Measurements from ENCODE around the gene NUP88. TPM values are rescaled to one million over a fixed set of nuclear protein-coding genes. Genes with fewer than 3 reads are reported as not detected.

NUP88 gene
- total RNA-seq, 1 experiment from 2014 or later: 93.2 TPM

DNA sequence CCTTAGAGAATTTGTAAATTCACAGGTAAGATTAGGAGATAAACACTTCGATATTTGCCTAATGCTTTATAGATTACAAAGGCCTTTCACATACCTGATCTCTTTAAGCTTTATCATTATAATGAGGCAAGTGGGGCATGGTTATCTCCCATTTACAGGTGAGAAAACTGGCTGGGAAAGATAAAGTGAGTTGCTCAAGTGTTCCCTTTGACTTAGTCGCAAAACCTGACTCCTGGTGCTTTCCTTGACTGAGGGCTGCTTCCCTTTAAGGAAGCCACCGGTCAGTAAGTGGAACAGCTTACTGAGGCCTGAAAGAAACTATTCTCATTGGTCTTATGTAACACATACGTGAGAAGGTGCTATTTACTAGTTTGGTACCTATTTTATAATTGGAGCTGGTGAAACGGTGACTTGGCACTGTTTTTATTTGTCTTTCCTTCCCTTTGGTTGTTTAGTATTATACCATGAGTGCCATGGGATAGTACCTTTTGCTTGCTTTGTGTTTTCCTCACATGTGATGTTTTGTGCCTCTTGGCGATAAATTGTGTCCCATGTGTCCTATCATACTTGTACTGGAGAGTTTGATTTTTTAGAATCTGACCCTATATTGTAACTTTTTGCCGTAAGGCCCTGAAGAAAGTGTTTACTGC is 57.2 kb downstream of the NUP88 start (continued):
- TF ChIP-seq, protein P1, sequence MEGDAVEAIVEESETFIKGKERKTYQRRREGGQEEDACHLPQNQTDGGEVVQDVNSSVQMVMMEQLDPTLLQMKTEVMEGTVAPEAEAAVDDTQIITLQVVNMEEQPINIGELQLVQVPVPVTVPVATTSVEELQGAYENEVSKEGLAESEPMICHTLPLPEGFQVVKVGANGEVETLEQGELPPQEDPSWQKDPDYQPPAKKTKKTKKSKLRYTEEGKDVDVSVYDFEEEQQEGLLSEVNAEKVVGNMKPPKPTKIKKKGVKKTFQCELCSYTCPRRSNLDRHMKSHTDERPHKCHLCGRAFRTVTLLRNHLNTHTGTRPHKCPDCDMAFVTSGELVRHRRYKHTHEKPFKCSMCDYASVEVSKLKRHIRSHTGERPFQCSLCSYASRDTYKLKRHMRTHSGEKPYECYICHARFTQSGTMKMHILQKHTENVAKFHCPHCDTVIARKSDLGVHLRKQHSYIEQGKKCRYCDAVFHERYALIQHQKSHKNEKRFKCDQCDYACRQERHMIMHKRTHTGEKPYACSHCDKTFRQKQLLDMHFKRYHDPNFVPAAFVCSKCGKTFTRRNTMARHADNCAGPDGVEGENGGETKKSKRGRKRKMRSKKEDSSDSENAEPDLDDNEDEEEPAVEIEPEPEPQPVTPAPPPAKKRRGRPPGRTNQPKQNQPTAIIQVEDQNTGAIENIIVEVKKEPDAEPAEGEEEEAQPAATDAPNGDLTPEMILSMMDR (IDR thresholded peaks at IDR 0.05 in 2 of 3, conservative IDR thresholded peaks at IDR 0.05 in 1 of 3; ENCODE audit: borderline replicate concordance in 1 of 3, insufficient read depth in 1 of 3, low read depth in 2 of 3, low read length in 2 of 3): no peak
- TF ChIP-seq POLR2A (IDR thresholded peaks at IDR 0.05; ENCODE audit: borderline replicate concordance, extremely low read depth, insufficient read depth, insufficient read length): no peak
- TF ChIP-seq EZH2phosphoT487 (IDR thresholded peaks at IDR 0.05; ENCODE audit: borderline replicate concordance): no peak
- TF ChIP-seq YY1 (IDR thresholded peaks at IDR 0.05; ENCODE audit: extremely low read depth, insufficient replicate concordance, low read depth, low read length): no peak
- TF ChIP-seq JUND (IDR thresholded peaks at IDR 0.05): no peak
- no peak for TF ChIP-seq CBX3 (IDR thresholded peaks at IDR 0.05; ENCODE audit: low read depth)
- no peak for TF ChIP-seq EGR1 (IDR thresholded peaks at IDR 0.05; ENCODE audit: low read depth)

DNA sequence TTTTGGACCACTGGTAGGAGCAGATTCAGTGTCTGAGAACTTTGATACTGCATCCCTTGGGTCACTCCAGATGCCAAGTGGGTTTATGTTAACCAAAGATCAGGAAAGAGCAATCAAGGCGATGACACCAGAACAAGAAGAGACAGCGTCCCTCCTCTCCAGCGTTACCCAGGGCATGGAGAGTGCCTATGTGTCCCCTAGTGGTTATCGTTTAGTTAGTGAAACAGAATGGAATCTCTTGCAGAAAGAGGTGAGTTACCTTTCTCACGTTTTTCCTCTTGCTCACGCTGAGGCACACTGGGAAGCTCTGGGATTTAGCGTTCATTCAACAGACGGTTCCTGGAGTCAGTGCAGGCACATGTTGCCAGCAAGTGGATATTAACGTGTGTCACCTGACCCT is 58.0 kb downstream of the NUP88 start:
- no peaks in the 10 kb centered on the region for H3K9me2 ChIP-seq (ENCODE audit: insufficient read depth)
- H3K27ac ChIP-seq (ENCODE audit: low read depth, low read length): no peak overlapping the region
- no peaks in the 10 kb centered on the region for H3K9me3 ChIP-seq (ENCODE audit: control insufficient read depth in 1 of 2, insufficient read depth in 1 of 2, low read depth in 1 of 2, low read length in 2 of 2)
- CTCF ChIA-PET: no interaction called here
- no peak overlapping the region for H3K4me3 ChIP-seq (replicated peaks in 1 of 2; ENCODE audit: low read depth in 1 of 2, low read length in 2 of 2)
- no peaks in the 10 kb centered on the region for H3K27me3 ChIP-seq (ENCODE audit: insufficient read depth, low read length)
- H3K9ac ChIP-seq (ENCODE audit: low read length): no peak overlapping the region
- BruUV-seq (replicated peaks): no TSS peak
- no peaks in the 10 kb centered on the region for H3K4me1 ChIP-seq (ENCODE audit: control insufficient read depth in 1 of 2, insufficient read depth in 2 of 2, low read length in 2 of 2)
- DNase-seq (ENCODE audit: low read depth, low spot score): no peak
- 0 out of 2 replicates have a peak, but pooled peaks cover 4% of the 10 kb centered on the region for H3K79me2 ChIP-seq (ENCODE audit: insufficient read depth, low read length)
- RAD21 ChIA-PET (ENCODE audit: low non-redundant PET in 1 of 2, low total read pairs in 2 of 2, uncharacterized antibody in 2 of 2, unreplicated experiment in 2 of 2): no interaction called here
- POLR2A ChIA-PET: no interaction called here
- intact Hi-C loops (cut with micrococcal nuclease): no loop called here
- H2AFZ ChIP-seq (ENCODE audit: low read depth, low read length, poor library complexity, severe bottlenecking): no peak overlapping the region
- H3K4me2 ChIP-seq (ENCODE audit: low read length): no peak overlapping the region
- H4K20me1 ChIP-seq (ENCODE audit: insufficient read depth): no peaks in the 10 kb centered on the region
- peaks cover 11 to 36% of the 10 kb centered on the region in 2 experiments for H3K36me3 ChIP-seq (ENCODE audit: control insufficient read depth in 1 of 2, insufficient read depth in 2 of 2, low read length in 2 of 2)
- no peak for ATAC-seq
- TF ChIP-seq, protein P2, sequence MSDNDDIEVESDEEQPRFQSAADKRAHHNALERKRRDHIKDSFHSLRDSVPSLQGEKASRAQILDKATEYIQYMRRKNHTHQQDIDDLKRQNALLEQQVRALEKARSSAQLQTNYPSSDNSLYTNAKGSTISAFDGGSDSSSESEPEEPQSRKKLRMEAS (IDR thresholded peaks at IDR 0.05): no peak
- TF ChIP-seq RAD21 (IDR thresholded peaks at IDR 0.05; ENCODE audit: low read depth) (no peak), POLR2A (IDR thresholded peaks at IDR 0.05; ENCODE audit: borderline replicate concordance, extremely low read depth, insufficient read depth, insufficient read length) (no peak), ZFX (IDR thresholded peaks at IDR 0.05) (no peak), ELF1 (IDR thresholded peaks at IDR 0.05; ENCODE audit: borderline replicate concordance, low read depth) (no peak), SP1 (IDR thresholded peaks at IDR 0.05; ENCODE audit: low read depth) (no peak), EZH2phosphoT487 (IDR thresholded peaks at IDR 0.05; ENCODE audit: borderline replicate concordance) (no peak), TCF7L2 (IDR thresholded peaks at IDR 0.05; ENCODE audit: borderline replicate concordance, extremely low read depth, insufficient read depth, insufficient read length) (no peak), SRF (IDR thresholded peaks at IDR 0.05; ENCODE audit: low read depth) (no peak), JUND (IDR thresholded peaks at IDR 0.05) (no peak), SIN3A (IDR thresholded peaks at IDR 0.05; ENCODE audit: low read depth) (no peak), CBX3 (IDR thresholded peaks at IDR 0.05; ENCODE audit: low read depth) (no peak), ZNF274 (IDR thresholded peaks at IDR 0.05; ENCODE audit: low read depth, low read length) (no peak), EGR1 (IDR thresholded peaks at IDR 0.05; ENCODE audit: low read depth) (no peak)
- TF ChIP-seq, protein P3, sequence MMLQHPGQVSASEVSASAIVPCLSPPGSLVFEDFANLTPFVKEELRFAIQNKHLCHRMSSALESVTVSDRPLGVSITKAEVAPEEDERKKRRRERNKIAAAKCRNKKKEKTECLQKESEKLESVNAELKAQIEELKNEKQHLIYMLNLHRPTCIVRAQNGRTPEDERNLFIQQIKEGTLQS (IDR thresholded peaks at IDR 0.05): no peak
- TF ChIP-seq, protein P1 (IDR thresholded peaks at IDR 0.05 in 2 of 3, conservative IDR thresholded peaks at IDR 0.05 in 1 of 3; ENCODE audit: borderline replicate concordance in 1 of 3, insufficient read depth in 1 of 3, low read depth in 2 of 3, low read length in 2 of 3): no peak

Measured in HCT116 (cell line).